GM21717 (cell line): ENCODE data around the gene DGKG.

Source experiments
- ATAC-seq: cut with Tn5 transposase; IDR thresholded peaks from one replicate; pipeline ENCODE4 v1.9.1; 2021; ENCODE audit warnings: mild to moderate bottlenecking, moderate library complexity; ENCODE audit not compliant: unreplicated experiment

DGKG gene

GRCh38 chr3:186247821-186248814 lies 113.9 kb downstream of the DGKG start:
- no peak for ATAC-seq

- ATAC-seq, result no peak
Measured at GRCh38 chr3:186246941-186247340, 115.1 kb downstream of the DGKG start.

GRCh38 chr3:186244016-186244415 lies 118.0 kb downstream of the DGKG start:
- no peak for ATAC-seq

GRCh38 chr3:186241910-186242821 lies 119.9 kb downstream of the DGKG start:
- peak; percentile 78 for ATAC-seq

- ATAC-seq, result no peak
Measured at GRCh38 chr3:186239321-186239720, 122.7 kb downstream of the DGKG start.

- no peak for ATAC-seq
Measured at GRCh38 chr3:186237915-186238314, 124.1 kb downstream of the DGKG start.

- ATAC-seq, result no peak
Measured at GRCh38 chr3:186236357-186237020, 125.5 kb downstream of the DGKG start.

GRCh38 chr3:186235554-186235953 lies 126.5 kb downstream of the DGKG start:
- ATAC-seq, result peak; percentile 75

- ATAC-seq, result no peak
Measured at GRCh38 chr3:186234152-186234551, 127.9 kb downstream of the DGKG start.

GRCh38 chr3:186226482-186226881 lies 135.6 kb downstream of the DGKG start:
- no peak for ATAC-seq

- ATAC-seq, result peak; percentile 68
Measured at GRCh38 chr3:186225603-186226002, 136.4 kb downstream of the DGKG start.

- ATAC-seq, result no peak
Measured at GRCh38 chr3:186224041-186224610, 137.9 kb downstream of the DGKG start.

- no peak for ATAC-seq
Measured at GRCh38 chr3:186223476-186223875, 138.6 kb downstream of the DGKG start.

GRCh38 chr3:186221760-186222378 lies 140.2 kb downstream of the DGKG start:
- no peak for ATAC-seq

- ATAC-seq, result no peak
Measured at GRCh38 chr3:186220911-186221645, 141.0 kb downstream of the DGKG start.

- no peak for ATAC-seq
Measured at GRCh38 chr3:186220365-186220764, 141.7 kb downstream of the DGKG start.

- no peak for ATAC-seq
Measured at GRCh38 chr3:186219211-186219638, 142.8 kb downstream of the DGKG start.

- no peak for ATAC-seq
Measured at GRCh38 chr3:186218421-186218820, 143.6 kb downstream of the DGKG start.

GRCh38 chr3:186217820-186218164 lies 144.2 kb downstream of the DGKG start:
- ATAC-seq, result peak; percentile 90
